Lower lobe of right lung (tissue), 2 donors: ENCODE data around the gene PPIL1. TPM values are rescaled to one million over a fixed set of nuclear protein-coding genes. Genes with fewer than 3 reads are reported as not detected.

Experiments used
- ATAC-seq, 2 donors: fragments of 200-7000 bp; cut with Tn5 transposase; one replicate each; pipeline ENCODE4 v1.9.1; 2020 to 2022; ENCODE audit warnings: mild to moderate bottlenecking in 2 of 2, moderate library complexity in 2 of 2
- DNase-seq: peaks from one replicate; pipeline ENCODE4 v3.0.0-alpha.2; 2020
- H3K27ac ChIP-seq: fragments of 200-600 bp; one replicate; pipeline ENCODE4 v1.8.0; 2022
- H3K27me3 ChIP-seq: fragments of 200-600 bp; one replicate; pipeline ENCODE4 v1.8.0; 2022; ENCODE audit warnings: low read depth
- H3K36me3 ChIP-seq: fragments of 200-600 bp; one replicate; pipeline ENCODE4 v1.8.0; 2022; ENCODE audit warnings: mild to moderate bottlenecking
- H3K4me1 ChIP-seq: fragments of 200-600 bp; one replicate; pipeline ENCODE4 v1.8.0; 2022
- H3K4me3 ChIP-seq: fragments of 200-600 bp; one replicate; pipeline ENCODE4 v1.8.0; 2022; ENCODE audit warnings: mild to moderate bottlenecking
- H3K9me3 ChIP-seq: fragments of 200-600 bp; one replicate; pipeline ENCODE4 v1.8.0; 2022
- intact Hi-C: fragments of 100-400 bp; cut with DNase I; formaldehyde crosslinking; loops from one replicate; pipeline ENCODE4 v1.11.0; 2022
- total RNA-seq: library from RNA; stranded (reverse); fragmentation: NEBNext Ultra II Directional; extraction: Animal tissue kit (Norgen Biotek cat#: 25700); gene quantifications from one replicate; pipeline ENCODE4 v1.2.1, GENCODE V29; 2021
- TF ChIP-seq, protein P1 (sequence below): fragments of 200-600 bp; IDR thresholded peaks from one replicate; pipeline ENCODE4 v1.8.0; 2022; ENCODE audit warnings: antibody characterized with exemption, mild to moderate bottlenecking
- donor health status: DM: no; HTN: yes; CAD: no; lungs with severe emphysema.

PPIL1 gene
- total RNA-seq, 1 donor from 2014 or later, result 14.4 TPM

DNA sequence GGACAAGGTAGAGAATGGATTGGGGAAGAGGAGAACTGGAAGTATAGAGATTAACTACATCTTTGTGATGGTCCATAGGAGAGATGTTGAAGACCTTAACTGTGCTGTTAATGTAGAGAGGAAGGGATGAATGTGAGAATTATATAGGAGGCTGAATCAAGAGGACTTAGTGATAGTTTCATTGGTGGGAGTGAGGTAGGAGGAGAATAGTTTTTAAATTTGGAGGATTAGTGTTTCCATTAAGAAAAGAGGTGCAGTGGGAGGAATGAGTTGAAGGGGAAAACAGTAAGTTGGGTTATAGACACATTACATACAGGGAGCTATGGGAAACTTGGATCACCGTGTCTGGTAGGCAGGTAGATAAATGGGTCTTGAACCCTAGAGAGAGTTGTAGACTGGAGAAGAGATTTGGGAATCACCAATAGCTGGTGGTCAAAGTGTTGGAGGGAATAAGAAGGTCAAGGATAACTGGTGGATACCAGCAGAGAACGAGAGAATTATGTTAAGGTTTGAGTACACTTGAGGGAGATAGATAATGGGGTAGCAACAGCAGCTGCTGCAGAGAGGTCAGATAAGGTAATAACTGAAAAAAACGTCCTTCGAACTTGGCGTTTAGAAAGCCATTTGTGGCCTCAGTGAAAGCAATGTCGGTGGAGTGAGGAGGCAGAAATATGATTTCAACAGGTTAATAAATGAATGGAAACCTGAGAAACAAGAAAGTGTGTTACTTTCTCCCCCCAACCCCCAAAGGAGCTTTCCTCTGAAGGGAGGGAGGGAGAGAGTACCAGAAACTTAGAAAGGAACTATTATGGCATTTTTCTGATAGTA is 14.3 kb upstream of the PPIL1 start:
- intact Hi-C loops, result loop anchor here (10.0 kb wide), 1 partner anchor 316 kb away; no protein-coding TSS in a partner anchor
- no peak for DNase-seq
- ATAC-seq, result no peak
- no peaks in the 10 kb centered on the region for H3K9me3 ChIP-seq
- H3K27ac ChIP-seq, result no peak overlapping the region
- H3K27me3 ChIP-seq, result no peaks in the 10 kb centered on the region
- H3K36me3 ChIP-seq, result peaks cover 15% of the 10 kb centered on the region
- H3K4me3 ChIP-seq, result no peak overlapping the region
- peaks cover 24% of the 10 kb centered on the region for H3K4me1 ChIP-seq
- TF ChIP-seq, protein P1, sequence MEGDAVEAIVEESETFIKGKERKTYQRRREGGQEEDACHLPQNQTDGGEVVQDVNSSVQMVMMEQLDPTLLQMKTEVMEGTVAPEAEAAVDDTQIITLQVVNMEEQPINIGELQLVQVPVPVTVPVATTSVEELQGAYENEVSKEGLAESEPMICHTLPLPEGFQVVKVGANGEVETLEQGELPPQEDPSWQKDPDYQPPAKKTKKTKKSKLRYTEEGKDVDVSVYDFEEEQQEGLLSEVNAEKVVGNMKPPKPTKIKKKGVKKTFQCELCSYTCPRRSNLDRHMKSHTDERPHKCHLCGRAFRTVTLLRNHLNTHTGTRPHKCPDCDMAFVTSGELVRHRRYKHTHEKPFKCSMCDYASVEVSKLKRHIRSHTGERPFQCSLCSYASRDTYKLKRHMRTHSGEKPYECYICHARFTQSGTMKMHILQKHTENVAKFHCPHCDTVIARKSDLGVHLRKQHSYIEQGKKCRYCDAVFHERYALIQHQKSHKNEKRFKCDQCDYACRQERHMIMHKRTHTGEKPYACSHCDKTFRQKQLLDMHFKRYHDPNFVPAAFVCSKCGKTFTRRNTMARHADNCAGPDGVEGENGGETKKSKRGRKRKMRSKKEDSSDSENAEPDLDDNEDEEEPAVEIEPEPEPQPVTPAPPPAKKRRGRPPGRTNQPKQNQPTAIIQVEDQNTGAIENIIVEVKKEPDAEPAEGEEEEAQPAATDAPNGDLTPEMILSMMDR, result no peak

DNA sequence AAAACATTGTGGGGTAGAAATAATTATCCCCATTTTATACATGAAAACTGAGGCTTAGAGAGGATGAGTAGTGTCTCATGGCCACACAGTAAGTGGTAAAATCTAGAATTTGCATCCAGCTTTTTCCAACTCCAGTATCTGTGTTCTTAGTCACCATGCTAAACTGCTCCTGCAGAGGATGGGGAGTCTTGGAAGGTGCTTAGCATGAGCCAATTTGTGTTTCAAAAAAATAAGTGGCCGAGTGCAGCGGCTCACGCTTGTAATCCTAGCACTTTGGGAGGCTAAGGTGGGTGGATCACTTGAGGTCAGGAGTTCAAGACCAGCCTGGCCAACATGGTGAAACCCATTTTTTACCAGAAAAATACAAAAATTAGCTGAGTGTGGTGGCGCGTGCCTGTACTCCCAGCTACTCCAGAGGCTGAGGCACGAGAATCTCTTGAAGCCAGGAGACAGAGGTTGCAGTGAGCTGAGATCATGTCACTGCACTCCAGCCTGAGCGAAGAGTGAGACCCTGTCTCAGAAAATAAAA is 13.6 kb upstream of the PPIL1 start:
- Histone ChIP-seq H3K4me1 (peaks cover 24% of the 10 kb centered on the region), H3K9me3 (no peaks in the 10 kb centered on the region), H3K4me3 (no peak overlapping the region), H3K27me3 (no peaks in the 10 kb centered on the region), H3K27ac (no peak overlapping the region), H3K36me3 (peaks cover 10% of the 10 kb centered on the region)
- intact Hi-C loops, result loop anchor here (10.0 kb wide), 1 partner anchor 317 kb away; no protein-coding TSS in a partner anchor
- no peak for ATAC-seq
- DNase-seq, result no peak
- TF ChIP-seq, protein P1, result no peak

- peaks cover 24% of the 10 kb centered on the region for H3K4me1 ChIP-seq
- no peak overlapping the region for H3K27ac ChIP-seq
- no peak for ATAC-seq
- no peak for DNase-seq
- H3K9me3 ChIP-seq, result no peaks in the 10 kb centered on the region
- TF ChIP-seq, protein P1, result no peak
- peaks cover 2% of the 10 kb centered on the region for H3K36me3 ChIP-seq
- H3K27me3 ChIP-seq, result no peaks in the 10 kb centered on the region
- intact Hi-C loops, result loop anchor here (10.0 kb wide), 1 partner anchor 318 kb away; no protein-coding TSS in a partner anchor
- peak overlapping the region; percentile 79 for H3K4me3 ChIP-seq
Measured at GRCh38 chr6:36886950-36887618, 12.5 kb upstream of the PPIL1 start.

- Histone ChIP-seq H3K27ac (peak within 1 kb of the TSS; percentile 86), H3K4me1 (peaks cover 24% of the 10 kb centered on the region), H3K36me3 (no peaks in the 10 kb centered on the region), H3K4me3 (peak within 1 kb of the TSS; percentile 79), H3K27me3 (no peaks in the 10 kb centered on the region), H3K9me3 (no peaks in the 10 kb centered on the region)
- TF ChIP-seq, protein P1, result peak; percentile 83
- intact Hi-C loops, result loop anchor here (10.0 kb wide), 1 partner anchor 319 kb away; no protein-coding TSS in a partner anchor
- peak; percentile 100 for ATAC-seq
- peak; percentile 99 for DNase-seq
Measured at GRCh38 chr6:36885461-36886401, 11.1 kb upstream of the PPIL1 start, which contains the start of gene C6orf89. C6orf89 (plus strand) TSS chr6:36885952; CDS start chr6:36899445, 13,493 bp downstream.
